GM19025 (cell line): Measurements from ENCODE around the gene ELAVL2.

Experiments used
- ATAC-seq: cut with Tn5 transposase; IDR thresholded peaks from one replicate; pipeline ENCODE4 v1.9.1; 2021; ENCODE audit warnings: mild to moderate bottlenecking, low read depth, moderate library complexity; ENCODE audit not compliant: unreplicated experiment

Gene ELAVL2

DNA sequence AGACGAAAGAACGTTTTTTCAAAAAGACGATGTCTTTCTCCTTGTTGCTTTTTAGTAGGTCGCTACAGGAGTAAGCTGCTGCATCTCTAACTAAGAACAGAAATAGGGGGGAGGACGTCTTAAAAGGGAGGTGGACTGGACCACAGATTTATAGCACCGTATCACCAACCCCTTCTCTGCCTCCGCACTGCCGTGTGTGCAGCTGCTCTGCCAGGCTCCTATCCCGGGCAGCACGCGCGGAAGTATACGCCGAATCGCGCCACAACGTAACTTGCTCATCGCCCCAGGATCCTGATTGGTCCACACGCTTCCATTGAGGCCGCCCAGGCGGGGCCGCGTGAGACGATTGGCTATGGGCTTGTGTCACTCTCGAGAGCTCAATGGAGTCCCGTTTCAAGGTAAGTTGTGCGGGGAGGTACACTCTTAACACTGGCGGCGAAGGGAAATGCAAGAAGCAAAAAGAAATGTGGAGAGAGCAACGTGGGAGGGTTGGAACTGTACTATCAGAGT lies at the start of gene ELAVL2:
ELAVL2 (minus strand) TSS at position 121 of the 510 bp plus-strand sequence. CDS start 64,006 bp downstream, outside the sequence.
- ATAC-seq = no peak

DNA sequence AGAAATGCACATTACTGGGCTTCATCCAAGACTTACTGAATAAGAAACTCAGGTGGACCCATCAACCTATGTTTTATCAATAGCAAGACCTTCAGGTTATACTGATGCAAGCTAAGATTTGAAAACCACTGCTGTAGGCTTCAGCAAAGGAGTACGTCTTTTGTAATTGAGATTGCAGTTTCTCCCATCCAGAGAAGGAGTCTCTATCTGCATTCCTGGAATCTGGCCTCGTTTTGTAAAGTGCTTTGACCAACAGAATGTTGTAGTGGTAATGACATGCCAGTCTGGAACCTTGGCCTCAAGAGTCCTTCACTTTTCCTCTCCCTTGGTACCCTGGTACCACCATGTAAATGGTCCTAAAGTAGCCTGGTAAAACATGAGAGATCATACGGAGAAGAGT lies 32.2 kb upstream of the ELAVL2 start:
- ATAC-seq = no peak

- ATAC-seq = no peak
Observed at GRCh38 chr9:23855873-23856604, 30.0 kb upstream of the ELAVL2 start.

GRCh38 chr9:23850690-23851629 lies 24.9 kb upstream of the ELAVL2 start:
- no peak for ATAC-seq

GRCh38 chr9:23850242-23850689 lies 24.2 kb upstream of the ELAVL2 start:
- no peak for ATAC-seq

- ATAC-seq = no peak
Observed at GRCh38 chr9:23849379-23850035, 23.5 kb upstream of the ELAVL2 start.

DNA sequence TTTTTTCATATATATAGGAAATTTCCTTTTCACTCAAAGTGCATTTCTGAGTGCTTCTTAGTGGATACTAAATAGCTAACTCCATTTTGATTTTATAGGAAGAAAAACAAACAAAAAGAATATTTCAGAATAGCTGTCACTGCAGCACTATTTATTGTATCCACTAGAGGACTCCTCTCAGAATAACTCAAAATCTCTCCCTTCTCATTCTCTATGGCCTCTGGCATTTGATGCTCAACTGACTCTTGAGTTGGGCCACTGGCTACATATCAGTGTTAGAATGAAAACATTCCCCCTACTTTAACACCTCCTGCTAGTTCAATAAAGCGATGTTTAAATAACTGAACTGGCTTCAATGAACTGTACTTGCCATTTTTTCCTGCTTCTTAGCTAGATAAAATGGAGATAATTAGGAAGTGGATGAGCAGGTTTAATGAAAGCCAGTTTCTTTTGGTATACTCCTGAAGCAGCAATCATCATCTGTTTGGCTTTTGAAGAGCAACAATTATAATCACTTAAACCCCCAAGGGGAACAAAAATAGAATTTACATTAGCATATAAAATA lies 16.6 kb upstream of the ELAVL2 start:
- ATAC-seq = no peak

GRCh38 chr9:23841304-23841703 lies 15.3 kb upstream of the ELAVL2 start:
- no peak for ATAC-seq

DNA sequence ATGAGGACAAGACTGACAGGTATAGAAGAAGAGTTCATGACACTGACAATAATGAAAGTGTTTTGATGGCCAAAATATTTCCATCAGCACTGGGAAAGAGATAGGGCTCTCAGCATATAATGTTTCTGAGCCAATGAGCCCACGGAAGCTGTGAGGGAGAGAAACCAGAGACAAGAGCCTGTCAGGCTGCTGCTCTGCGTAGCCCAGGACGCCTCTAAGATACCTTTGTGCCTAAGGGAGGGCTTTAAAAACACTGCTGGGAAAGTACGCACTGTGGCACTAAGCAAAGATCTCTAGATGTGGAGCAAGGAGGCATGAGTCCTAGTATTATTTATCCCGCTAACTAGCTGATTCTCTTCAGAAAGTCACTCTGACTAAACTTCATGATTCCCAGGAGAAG lies 11.0 kb upstream of the ELAVL2 start:
- ATAC-seq = no peak

GRCh38 chr9:23830929-23831730 lies 5.1 kb upstream of the ELAVL2 start:
- ATAC-seq = no peak

DNA sequence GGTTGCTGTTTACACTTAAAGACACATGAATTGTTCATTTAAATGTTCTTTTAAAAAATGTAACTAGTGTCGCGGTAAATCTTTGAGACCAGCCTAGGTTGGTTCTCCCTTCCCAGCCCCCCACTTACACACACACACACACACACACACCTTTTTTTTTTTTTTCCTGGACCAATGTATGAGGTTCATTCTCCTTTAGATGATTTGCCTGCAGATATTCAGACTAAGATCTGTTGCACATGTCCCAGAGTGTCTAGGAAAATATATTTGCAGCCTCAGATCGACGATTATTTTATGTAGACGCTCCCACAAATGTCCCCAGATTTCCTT lies 4.4 kb upstream of the ELAVL2 start:
- no peak for ATAC-seq

GRCh38 chr9:23829580-23830475 lies 3.8 kb upstream of the ELAVL2 start:
- ATAC-seq = no peak

GRCh38 chr9:23825700-23826099 lies 340 bp downstream of the ELAVL2 start:
- no peak for ATAC-seq

DNA sequence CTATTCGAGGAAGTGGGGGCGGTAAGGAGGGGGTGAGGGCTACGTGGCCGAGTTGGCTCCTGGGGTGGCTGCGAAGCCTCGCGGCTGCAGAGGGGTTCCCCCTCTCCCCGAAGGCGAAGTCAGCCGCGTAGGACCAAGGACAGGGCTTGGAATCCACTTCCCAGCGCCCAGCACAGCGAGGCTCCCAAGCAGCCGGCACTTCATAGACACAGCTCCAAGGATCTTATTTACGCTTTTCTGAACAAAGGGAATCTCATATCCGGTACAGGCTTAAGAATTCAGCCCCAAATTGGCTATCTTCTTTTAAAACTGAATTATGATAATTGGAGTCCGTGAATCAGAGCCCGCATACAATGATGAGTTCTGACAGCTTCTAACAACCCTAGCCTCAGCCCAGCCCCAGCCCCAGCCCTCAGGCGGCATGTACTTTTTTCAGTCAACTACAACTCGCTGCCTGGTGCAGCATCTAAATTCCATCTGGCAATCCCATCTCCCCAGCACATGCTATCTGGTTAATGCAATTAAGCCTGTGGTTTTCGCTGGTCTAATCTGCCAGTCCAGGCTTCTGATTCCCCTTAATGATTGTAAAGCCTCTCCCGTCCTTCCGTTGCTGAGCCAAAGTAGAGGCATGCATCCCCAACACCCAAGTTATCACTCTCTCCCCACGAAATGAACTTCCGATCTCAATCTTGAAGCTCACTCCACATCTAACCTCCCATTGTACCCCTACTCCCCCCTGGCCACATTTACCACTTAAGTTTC lies 1.0 kb downstream of the ELAVL2 start:
- no peak for ATAC-seq

DNA sequence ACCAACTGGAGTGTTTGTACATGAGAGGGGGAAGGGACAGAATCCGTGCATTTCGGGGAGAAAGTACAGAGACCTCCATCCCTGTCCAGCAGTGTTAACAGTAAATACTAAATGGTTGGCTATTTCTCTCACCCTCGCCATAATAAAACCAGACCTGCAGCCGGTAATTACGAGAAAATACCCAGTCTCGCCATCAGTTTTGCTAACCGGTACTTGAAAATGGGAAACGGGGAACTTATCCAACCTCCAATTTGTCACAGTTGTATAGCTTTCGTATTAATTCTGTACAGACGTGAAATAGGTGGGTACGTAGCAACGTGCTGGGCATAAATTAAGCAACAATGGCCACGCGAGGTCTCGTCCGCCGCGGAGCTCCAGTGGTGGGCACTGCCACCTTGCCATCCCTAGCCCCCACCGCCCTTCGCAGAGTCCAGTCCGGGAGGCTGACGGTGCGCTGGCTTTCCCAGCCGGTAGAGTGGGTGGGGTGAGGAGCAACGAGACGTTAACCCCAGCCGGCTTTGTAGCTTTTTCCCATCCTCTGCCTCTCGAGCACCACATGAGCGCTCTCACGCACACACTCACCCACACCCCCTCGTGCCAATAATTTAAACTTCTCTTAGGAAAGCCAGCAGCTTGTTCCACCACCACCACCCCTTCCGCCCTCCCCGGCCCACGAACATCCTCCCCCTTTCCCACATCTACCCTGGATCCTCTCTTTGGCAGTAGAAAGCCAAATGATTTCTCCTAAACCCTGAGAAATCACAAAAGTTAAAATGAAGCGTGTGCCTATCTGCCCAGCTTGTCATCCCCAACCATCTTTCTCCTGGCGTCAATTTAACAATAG lies 1.8 kb downstream of the ELAVL2 start:
- no peak for ATAC-seq

- ATAC-seq = no peak
Observed at GRCh38 chr9:23823269-23823668, 2.8 kb downstream of the ELAVL2 start.
